DND-41 (cell line): ENCODE results near the gene MDM1.

ENCODE experiments used
- ATAC-seq: fragments of 200-7000 bp; cut with Tn5 transposase; 3 replicates; pipeline ENCODE4 v1.9.1; 2021; ENCODE audit warnings: low read depth; ENCODE audit not compliant: insufficient read depth
- DNase-seq: peaks from one replicate; pipeline ENCODE4 v3.0.0-alpha.2; 2020
- H2AFZ ChIP-seq: 2 replicates; pipeline ENCODE4 v1.6.0; 2012; ENCODE audit warnings: low read depth, low read length
- H3K27ac ChIP-seq: 2 replicates; pipeline ENCODE4 v1.5.1; 2012; ENCODE audit warnings: low read length, inconsistent platforms
- H3K27me3 ChIP-seq: fragments of 200-600 bp; sonication (generic); 2 replicates; pipeline ENCODE4 v1.6.0; 2012; ENCODE audit warnings: low read length, mild to moderate bottlenecking, inconsistent platforms; ENCODE audit not compliant: insufficient read depth, poor library complexity
- H3K36me3 ChIP-seq: 2 replicates; pipeline ENCODE4 v1.5.1; 2012; ENCODE audit warnings: low read length, inconsistent platforms; ENCODE audit not compliant: insufficient read depth
- H3K4me1 ChIP-seq: 2 replicates; pipeline ENCODE4 v1.5.1; 2012; ENCODE audit warnings: mild to moderate bottlenecking, low read length; ENCODE audit not compliant: insufficient read depth
- H3K4me2 ChIP-seq: 2 replicates; pipeline ENCODE4 v1.6.0; 2012; ENCODE audit warnings: mild to moderate bottlenecking, moderate library complexity, low read length, inconsistent platforms; ENCODE audit not compliant: insufficient read depth
- H3K4me3 ChIP-seq, 2 experiments: fragments of 200-600 bp in 1 of 2; shearing (Covaris generic) in 1 of 2; 2 replicates each; pipeline ENCODE4 v1.5.1; 2012 to 2016; ENCODE audit warnings: inconsistent platforms in 2 of 2, low read length in 2 of 2, mild to moderate bottlenecking in 2 of 2, low read depth in 1 of 2, moderate library complexity in 1 of 2
- H3K79me2 ChIP-seq: 2 replicates; pipeline ENCODE4 v1.6.0; 2012; ENCODE audit warnings: low read length, inconsistent platforms; ENCODE audit not compliant: insufficient read depth
- H3K9ac ChIP-seq: 2 replicates; pipeline ENCODE4 v1.6.0; 2012; ENCODE audit warnings: low read depth, mild to moderate bottlenecking, inconsistent platforms, low read length, moderate library complexity
- H3K9me3 ChIP-seq: 2 replicates; pipeline ENCODE4 v1.5.1; 2012; ENCODE audit warnings: low read length, moderate library complexity, mild to moderate bottlenecking, inconsistent platforms; ENCODE audit not compliant: insufficient read depth, severe bottlenecking
- H4K20me1 ChIP-seq: 2 replicates; pipeline ENCODE4 v1.6.0; 2012; ENCODE audit warnings: low read length; ENCODE audit not compliant: insufficient read depth
- CTCF ChIP-seq: IDR thresholded peaks from 2 replicates; pipeline ENCODE4 v1.5.1; 2012; ENCODE audit warnings: borderline replicate concordance, low read length, moderate library complexity, mild to moderate bottlenecking; ENCODE audit not compliant: poor library complexity, severe bottlenecking; ENCODE audit errors: extremely low read depth
- EZH2 ChIP-seq: IDR thresholded peaks from 3 replicates; pipeline ENCODE4 v1.6.1; 2012; ENCODE audit warnings: borderline replicate concordance, low read depth, mild to moderate bottlenecking, moderate library complexity, low read length, inconsistent platforms; ENCODE audit not compliant: severe bottlenecking

Gene MDM1

GRCh38 chr12:68252077-68252476 is 80.1 kb downstream of the MDM1 start:
- H3K27ac ChIP-seq: no peak overlapping the region
- TF ChIP-seq CTCF: no peak
- no peak for TF ChIP-seq EZH2
- no peak overlapping the region for H3K4me3 ChIP-seq
- H3K9me3 ChIP-seq: no peaks in the 10 kb centered on the region
- H3K9ac ChIP-seq: no peak overlapping the region
- H2AFZ ChIP-seq: no peak overlapping the region
- no peak overlapping the region for H3K4me2 ChIP-seq
- DNase-seq: no peak
- H3K27me3 ChIP-seq: no peaks in the 10 kb centered on the region
- H3K36me3 ChIP-seq: no peaks in the 10 kb centered on the region
- no peaks in the 10 kb centered on the region for H3K79me2 ChIP-seq
- H3K4me1 ChIP-seq: no peaks in the 10 kb centered on the region
- ATAC-seq: no peak
- H4K20me1 ChIP-seq: no peaks in the 10 kb centered on the region

DNA sequence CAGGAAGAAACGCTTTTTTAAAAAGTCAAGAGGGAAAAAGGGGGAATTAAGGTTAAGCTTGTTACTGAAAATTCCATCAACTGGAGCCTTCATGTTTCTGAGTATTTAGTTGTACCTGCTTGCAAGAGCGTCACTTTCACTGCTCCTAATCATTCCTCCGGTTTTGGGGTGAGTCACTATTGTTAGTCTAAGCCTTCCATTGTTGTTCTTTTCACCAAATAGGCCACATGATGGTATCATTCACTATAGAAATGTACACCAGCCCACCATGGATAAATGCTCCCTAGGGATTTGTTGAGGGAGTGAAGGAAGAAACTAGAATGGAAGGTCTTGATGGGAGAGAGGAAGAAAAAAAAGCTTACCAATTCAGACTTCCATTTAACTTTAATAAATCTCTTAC is 81.7 kb downstream of the MDM1 start:
- Histone ChIP-seq H3K4me3 (no peak overlapping the region), H3K79me2 (no peaks in the 10 kb centered on the region), H4K20me1 (no peaks in the 10 kb centered on the region), H3K36me3 (no peaks in the 10 kb centered on the region), H3K9me3 (no peaks in the 10 kb centered on the region), H3K27me3 (no peaks in the 10 kb centered on the region), H3K4me2 (no peak overlapping the region), H3K9ac (no peak overlapping the region), H3K4me1 (no peaks in the 10 kb centered on the region), H2AFZ (no peak overlapping the region), H3K27ac (no peak overlapping the region)
- DNase-seq (no peak), ATAC-seq (no peak)
- TF ChIP-seq EZH2 (no peak), CTCF (no peak)

- H3K9ac ChIP-seq: no peak overlapping the region
- no peaks in the 10 kb centered on the region for H3K79me2 ChIP-seq
- no peak overlapping the region for H3K27ac ChIP-seq
- TF ChIP-seq CTCF (no peak), EZH2 (no peak)
- no peaks in the 10 kb centered on the region for H3K27me3 ChIP-seq
- no peak overlapping the region for H3K4me2 ChIP-seq
- H2AFZ ChIP-seq: no peak overlapping the region
- H3K9me3 ChIP-seq: no peaks in the 10 kb centered on the region
- no peaks in the 10 kb centered on the region for H4K20me1 ChIP-seq
- DNase-seq: no peak
- no peak for ATAC-seq
- H3K4me3 ChIP-seq: no peak overlapping the region
- no peaks in the 10 kb centered on the region for H3K36me3 ChIP-seq
- H3K4me1 ChIP-seq: no peaks in the 10 kb centered on the region
These were observed 84.4 kb downstream of the MDM1 start for GRCh38 chr12:68247785-68248184.

DNA sequence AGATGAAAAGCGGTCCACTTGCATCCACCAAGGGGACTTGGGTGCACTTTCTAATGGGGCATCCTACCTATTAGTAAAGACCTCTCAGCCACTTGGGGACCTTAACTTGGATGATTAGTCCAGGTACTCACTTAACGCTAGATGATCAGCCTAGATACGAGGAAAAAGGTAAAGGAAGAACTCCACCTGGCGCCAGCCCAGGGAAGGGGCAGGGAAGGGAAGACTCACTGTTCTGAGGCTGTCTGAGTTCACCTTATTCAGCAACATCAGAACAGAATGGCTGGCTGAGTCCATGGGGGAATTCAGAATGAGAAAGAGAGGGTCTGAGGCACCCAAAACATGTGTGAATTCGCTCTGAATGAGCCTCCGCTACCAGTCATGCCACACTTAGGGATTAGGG is 85.8 kb downstream of the MDM1 start:
- no peak overlapping the region for H3K9ac ChIP-seq
- DNase-seq (no peak), ATAC-seq (no peak)
- H3K4me2 ChIP-seq: no peak overlapping the region
- TF ChIP-seq CTCF: no peak
- no peak for TF ChIP-seq EZH2
- no peaks in the 10 kb centered on the region for H3K27me3 ChIP-seq
- no peaks in the 10 kb centered on the region for H3K79me2 ChIP-seq
- H4K20me1 ChIP-seq: no peaks in the 10 kb centered on the region
- H3K4me3 ChIP-seq: no peak overlapping the region
- H3K4me1 ChIP-seq: peaks cover 4% of the 10 kb centered on the region
- H3K9me3 ChIP-seq: no peaks in the 10 kb centered on the region
- H3K27ac ChIP-seq: no peak overlapping the region
- no peaks in the 10 kb centered on the region for H3K36me3 ChIP-seq
- no peak overlapping the region for H2AFZ ChIP-seq
